ENCODE data around the gene SRGAP3.

SRGAP3 gene

GRCh38 chr3:9061634-9062033, 187.8 kb downstream of the SRGAP3 start:
- peaks cover 38% of the 10 kb centered on the region for H3K36me3 ChIP-seq (ENCODE audit: insufficient read depth, low read length)
- no peaks in the 10 kb centered on the region for H3K27me3 ChIP-seq (ENCODE audit: insufficient read depth, low read length, poor library complexity, severe bottlenecking)
- H3F3A ChIP-seq (ENCODE audit: low read depth): no peaks in the 10 kb centered on the region
- H2AFZ ChIP-seq (ENCODE audit: low read length): no peak overlapping the region
- H3K4me1 ChIP-seq (ENCODE audit: insufficient read depth, low read length, poor library complexity, severe bottlenecking): no peaks in the 10 kb centered on the region
- no peak overlapping the region for H3K4me2 ChIP-seq (ENCODE audit: low read depth, low read length, poor library complexity, severe bottlenecking)
- H3K9me3 ChIP-seq (ENCODE audit: insufficient read depth, low read depth, low read length): peaks cover 5% of the 10 kb centered on the region; the same call in 1 of the 2 replicates
- H3K9me2 ChIP-seq (replicated peaks; ENCODE audit: low read depth, low read length): no peaks in the 10 kb centered on the region
- H3K4me3 ChIP-seq (ENCODE audit: low read length, poor library complexity, severe bottlenecking): no peak overlapping the region
- TF ChIP-seq EZH2phosphoT487 (IDR thresholded peaks at IDR 0.05; ENCODE audit: borderline replicate concordance): no peak
- no peak for TF ChIP-seq CTCF (conservative IDR thresholded peaks at IDR 0.05; ENCODE audit: low read length)
- no peaks in the 10 kb centered on the region for H3K79me2 ChIP-seq (ENCODE audit: insufficient read depth, low read length)
- H3K9ac ChIP-seq (ENCODE audit: low read depth, low read length, poor library complexity, severe bottlenecking): no peak overlapping the region
- no peaks in the 10 kb centered on the region for H4K20me1 ChIP-seq (ENCODE audit: insufficient read depth, low read length, poor library complexity, severe bottlenecking)

DNA sequence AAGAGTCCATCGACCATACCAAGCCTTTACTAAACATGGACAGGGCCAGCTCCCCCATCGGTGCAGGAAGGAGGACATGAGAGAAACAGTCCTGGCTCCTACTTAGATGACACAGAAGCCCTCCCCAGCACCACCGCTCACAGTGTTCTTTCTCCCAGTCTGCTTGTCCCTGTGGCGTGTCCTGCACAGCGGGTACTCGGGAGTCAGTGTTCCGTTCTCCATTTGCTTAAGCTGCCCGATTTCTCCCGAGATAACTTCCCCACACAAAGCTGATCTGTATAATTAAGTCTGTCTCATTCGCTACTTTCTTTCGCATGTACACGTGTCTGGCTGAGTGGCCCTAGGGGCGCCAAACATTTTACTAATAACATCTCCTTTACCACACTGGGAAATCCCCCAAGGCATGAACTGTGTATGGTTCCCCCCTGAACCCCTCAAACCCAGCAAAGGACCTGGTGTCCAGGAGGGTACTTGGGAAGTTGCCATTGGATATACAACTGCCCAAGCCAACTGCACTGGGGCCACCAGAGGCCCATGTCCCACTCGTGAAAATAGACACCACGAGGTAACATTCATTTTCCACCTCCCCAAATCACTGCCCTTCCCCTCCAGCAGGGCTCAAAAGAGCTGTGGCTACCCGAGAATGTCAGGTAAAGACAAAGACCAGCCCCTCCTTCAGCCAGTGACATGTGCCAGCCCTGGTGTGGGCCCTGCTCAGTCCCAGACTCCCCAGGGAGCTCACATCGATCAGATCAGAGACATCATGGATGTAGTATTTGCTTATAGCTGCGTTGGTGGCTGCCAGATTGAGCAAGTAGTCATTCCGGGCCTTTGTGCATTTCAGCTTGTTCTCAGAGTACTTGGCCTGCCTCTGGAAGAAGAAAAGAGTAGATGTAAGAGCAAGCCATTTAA, 189.7 kb downstream of the SRGAP3 start:
- H2AFZ ChIP-seq (ENCODE audit: low read length): no peak overlapping the region
- H3K36me3 ChIP-seq (ENCODE audit: insufficient read depth, low read length): peaks cover 55% of the 10 kb centered on the region
- no peak for TF ChIP-seq EZH2phosphoT487 (IDR thresholded peaks at IDR 0.05; ENCODE audit: borderline replicate concordance)
- TF ChIP-seq CTCF (conservative IDR thresholded peaks at IDR 0.05; ENCODE audit: low read length): no peak
- H3K9me2 ChIP-seq (replicated peaks; ENCODE audit: low read depth, low read length): no peaks in the 10 kb centered on the region
- no peaks in the 10 kb centered on the region for H3K79me2 ChIP-seq (ENCODE audit: insufficient read depth, low read length)
- no peak overlapping the region for H3K4me2 ChIP-seq (ENCODE audit: low read depth, low read length, poor library complexity, severe bottlenecking)
- no peaks in the 10 kb centered on the region for H3K4me1 ChIP-seq (ENCODE audit: insufficient read depth, low read length, poor library complexity, severe bottlenecking)
- H3K9me3 ChIP-seq (ENCODE audit: insufficient read depth, low read depth, low read length): peaks cover 5% of the 10 kb centered on the region; the same call in 1 of the 2 replicates
- H4K20me1 ChIP-seq (ENCODE audit: insufficient read depth, low read length, poor library complexity, severe bottlenecking): no peaks in the 10 kb centered on the region
- H3K9ac ChIP-seq (ENCODE audit: low read depth, low read length, poor library complexity, severe bottlenecking): no peak overlapping the region
- H3K27me3 ChIP-seq (ENCODE audit: insufficient read depth, low read length, poor library complexity, severe bottlenecking): no peaks in the 10 kb centered on the region
- H3K4me3 ChIP-seq (ENCODE audit: low read length, poor library complexity, severe bottlenecking): no peak overlapping the region
- no peaks in the 10 kb centered on the region for H3F3A ChIP-seq (ENCODE audit: low read depth)

DNA sequence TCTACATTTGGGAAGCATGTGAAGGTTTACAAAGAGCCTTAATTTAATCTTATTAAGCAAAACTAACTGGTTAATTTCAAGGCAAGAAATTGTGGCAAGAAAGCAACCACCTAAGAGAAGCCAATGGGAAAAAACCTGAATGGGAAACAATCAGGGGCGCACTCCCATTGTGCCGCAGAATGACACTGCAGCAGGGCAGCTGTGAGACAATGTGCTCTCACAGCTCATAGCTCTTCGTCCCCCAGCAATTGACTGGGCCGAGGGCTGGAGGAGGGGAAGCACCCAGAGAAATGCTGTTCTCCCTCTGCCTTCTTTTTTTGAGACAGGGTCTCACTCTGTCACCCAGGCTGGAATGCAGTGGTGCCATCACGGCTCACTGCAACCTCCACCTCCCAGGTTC, 192.9 kb downstream of the SRGAP3 start:
- H3K79me2 ChIP-seq (ENCODE audit: insufficient read depth, low read length): no peaks in the 10 kb centered on the region
- H2AFZ ChIP-seq (ENCODE audit: low read length): no peak overlapping the region
- H3K27me3 ChIP-seq (ENCODE audit: insufficient read depth, low read length, poor library complexity, severe bottlenecking): no peaks in the 10 kb centered on the region
- no peaks in the 10 kb centered on the region for H3K9me2 ChIP-seq (replicated peaks; ENCODE audit: low read depth, low read length)
- H3K4me2 ChIP-seq (ENCODE audit: low read depth, low read length, poor library complexity, severe bottlenecking): no peak overlapping the region
- TF ChIP-seq CTCF (conservative IDR thresholded peaks at IDR 0.05; ENCODE audit: low read length): no peak
- TF ChIP-seq EZH2phosphoT487 (IDR thresholded peaks at IDR 0.05; ENCODE audit: borderline replicate concordance): no peak
- H3K4me1 ChIP-seq (ENCODE audit: insufficient read depth, low read length, poor library complexity, severe bottlenecking): no peaks in the 10 kb centered on the region
- no peaks in the 10 kb centered on the region for H3F3A ChIP-seq (ENCODE audit: low read depth)
- H3K9ac ChIP-seq (ENCODE audit: low read depth, low read length, poor library complexity, severe bottlenecking): no peak overlapping the region
- H3K9me3 ChIP-seq (ENCODE audit: insufficient read depth, low read depth, low read length): no peaks in the 10 kb centered on the region
- H3K36me3 ChIP-seq (ENCODE audit: insufficient read depth, low read length): peaks cover 67% of the 10 kb centered on the region; the same call in 1 of the 2 replicates
- H3K4me3 ChIP-seq (ENCODE audit: low read length, poor library complexity, severe bottlenecking): no peak overlapping the region
- H4K20me1 ChIP-seq (ENCODE audit: insufficient read depth, low read length, poor library complexity, severe bottlenecking): no peaks in the 10 kb centered on the region

Data from Loucy (cell line).